GM10248 (cell line): ENCODE measurements around the gene CEP170.
"Not testable (repeated sequence)": the region's sequence is repeated elsewhere in the genome, so short reads cannot be mapped to it uniquely, and the experiment has no call there.

Experiments used
- CTCF ChIA-PET: fragments of 300-600 bp; sonication (Branson Sonifier 250); formaldehyde crosslinking; extraction: SDS; loops from one replicate; lab custom pipeline; 2021; ENCODE audit warnings: antibody characterized with exemption; lab: Yijun Ruan, JAX
- POLR2A ChIA-PET: fragments of 350-650 bp; sonication (Branson Sonifier 250); formaldehyde crosslinking; extraction: SDS; loops from one replicate; lab custom pipeline; 2020; ENCODE audit warnings: antibody characterized with exemption; lab: Yijun Ruan, JAX
- DNase-seq: peaks from one replicate; pipeline ENCODE4 v3.0.0; 2012; ENCODE audit errors: extremely low spot score
- CTCF ChIP-seq: IDR thresholded peaks from 2 replicates; pipeline ENCODE4 v1.5.1; 2012; ENCODE audit warnings: mild to moderate bottlenecking, low read depth; ENCODE audit errors: extremely low read depth, missing control alignments, control extremely low read depth

The CEP170 gene

DNA sequence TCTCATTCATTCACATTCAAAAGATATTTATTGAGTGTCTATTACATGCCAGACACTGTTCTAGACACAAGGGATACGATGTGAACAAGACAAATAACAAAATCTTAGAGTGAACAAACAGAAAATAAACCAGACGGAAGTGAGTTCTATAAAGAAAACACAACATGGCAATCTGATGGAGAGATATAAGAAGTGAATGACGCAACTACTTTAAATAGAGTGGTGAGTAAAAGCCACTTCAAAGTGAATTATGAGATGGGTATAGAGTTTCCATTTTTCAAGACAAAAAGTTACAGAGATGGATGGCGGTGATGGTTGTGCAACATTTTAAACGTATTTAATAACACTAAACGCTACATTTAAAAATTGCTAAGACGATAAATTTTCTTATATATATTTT, 75.4 kb downstream of the CEP170 start:
- TF ChIP-seq CTCF, result no peak
- CTCF ChIA-PET, result no interaction called here
- no peak for DNase-seq
- POLR2A ChIA-PET, result no interaction called here

DNA sequence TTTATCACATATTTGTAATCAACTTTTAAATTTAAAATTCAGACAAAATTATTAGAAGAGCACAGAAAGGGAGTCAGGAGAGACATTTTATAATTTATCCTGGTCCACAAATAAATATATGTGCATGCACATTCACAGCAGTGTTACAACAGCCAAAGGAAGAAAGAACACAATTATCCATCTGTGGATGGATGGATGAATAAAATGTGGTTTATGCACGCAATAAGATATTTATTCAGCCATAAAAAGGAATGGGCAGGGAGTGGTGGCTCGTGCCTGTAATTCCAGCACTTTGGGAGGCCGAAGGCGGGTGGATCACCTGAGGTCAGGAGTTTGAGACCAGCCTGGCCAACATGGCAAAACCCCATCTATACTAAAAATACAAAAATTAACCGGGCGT, 77.3 kb downstream of the CEP170 start:
- CTCF ChIA-PET, POLR2A ChIA-PET, DNase-seq: not testable (repeated sequence)

DNA sequence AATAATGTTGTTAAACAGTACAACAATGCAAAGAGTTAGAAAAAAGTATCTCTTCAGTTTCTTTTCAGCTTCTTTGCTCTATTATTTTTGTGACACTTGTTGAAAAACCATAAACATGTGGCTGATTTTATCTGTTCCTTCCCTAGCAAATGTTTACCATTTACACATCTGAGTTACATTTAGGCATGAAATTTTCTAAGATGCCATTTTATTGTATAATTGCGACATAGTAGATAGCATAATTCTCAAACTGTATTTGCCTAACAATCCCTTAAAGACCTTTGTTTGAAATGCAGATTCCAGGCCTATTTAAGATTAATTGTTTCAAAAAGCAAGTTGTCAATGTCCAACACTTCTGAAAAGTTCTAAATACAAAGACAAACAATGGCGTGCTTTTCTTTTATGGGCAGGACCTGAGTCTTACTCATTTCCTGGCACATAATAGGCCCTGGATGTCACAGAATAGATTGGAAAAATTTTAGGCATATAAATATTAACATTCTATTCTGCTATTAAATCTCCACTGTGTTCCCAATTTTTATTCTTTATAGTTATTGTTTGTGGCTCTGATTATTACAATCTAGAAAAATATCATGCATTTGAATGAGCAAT, 81.2 kb downstream of the CEP170 start:
- POLR2A ChIA-PET, DNase-seq, CTCF ChIA-PET: not testable (repeated sequence)

GRCh38 chr1:243164911-243165310, 90.2 kb downstream of the CEP170 start:
- CTCF ChIA-PET, POLR2A ChIA-PET, DNase-seq: not testable (repeated sequence)

- CTCF ChIA-PET, POLR2A ChIA-PET, DNase-seq: not testable (repeated sequence)
These were observed 104.2 kb downstream of the CEP170 start for GRCh38 chr1:243150906-243151305.

DNA sequence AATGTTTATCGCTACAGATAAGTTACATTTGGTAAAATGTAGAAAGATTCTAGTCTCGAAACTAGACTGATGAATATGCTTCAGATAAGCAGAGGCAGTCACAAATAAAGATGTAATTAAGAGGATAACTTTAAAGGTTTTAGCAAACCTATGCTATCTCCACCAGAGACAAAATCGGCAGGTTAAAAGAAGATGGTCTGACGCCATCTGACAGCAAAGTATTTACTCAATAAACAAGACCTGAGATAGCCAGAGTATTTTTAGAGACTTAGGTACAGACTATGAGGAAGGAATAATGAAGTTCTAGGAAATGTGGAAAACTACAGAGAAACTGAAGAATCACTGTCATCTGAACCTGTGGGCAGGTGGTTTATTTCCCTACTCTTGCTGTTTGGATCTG, 106.0 kb downstream of the CEP170 start:
- DNase-seq, CTCF ChIA-PET, POLR2A ChIA-PET: not testable (repeated sequence)

GRCh38 chr1:243147351-243147750, 107.7 kb downstream of the CEP170 start:
- DNase-seq, POLR2A ChIA-PET, CTCF ChIA-PET: not testable (repeated sequence)

DNA sequence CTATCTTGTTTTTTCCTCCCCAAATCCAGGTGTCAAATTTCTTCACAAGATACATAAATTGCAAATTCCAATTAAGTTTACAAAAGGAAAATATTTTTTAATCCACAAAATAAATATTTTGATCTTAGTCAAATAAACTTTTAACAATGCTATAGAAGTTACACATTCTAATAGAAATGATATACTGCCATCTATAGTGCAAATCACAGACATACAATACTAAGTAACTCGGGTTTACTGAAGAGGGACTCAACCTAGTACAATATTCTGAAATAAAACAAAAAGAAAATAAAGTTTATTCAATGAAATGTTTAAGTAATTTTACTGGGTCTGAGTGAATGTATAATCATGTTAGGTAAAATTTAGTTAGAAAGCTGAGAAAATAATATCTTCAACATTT, 114.6 kb downstream of the CEP170 start:
- DNase-seq, CTCF ChIA-PET, POLR2A ChIA-PET: not testable (repeated sequence)

DNA sequence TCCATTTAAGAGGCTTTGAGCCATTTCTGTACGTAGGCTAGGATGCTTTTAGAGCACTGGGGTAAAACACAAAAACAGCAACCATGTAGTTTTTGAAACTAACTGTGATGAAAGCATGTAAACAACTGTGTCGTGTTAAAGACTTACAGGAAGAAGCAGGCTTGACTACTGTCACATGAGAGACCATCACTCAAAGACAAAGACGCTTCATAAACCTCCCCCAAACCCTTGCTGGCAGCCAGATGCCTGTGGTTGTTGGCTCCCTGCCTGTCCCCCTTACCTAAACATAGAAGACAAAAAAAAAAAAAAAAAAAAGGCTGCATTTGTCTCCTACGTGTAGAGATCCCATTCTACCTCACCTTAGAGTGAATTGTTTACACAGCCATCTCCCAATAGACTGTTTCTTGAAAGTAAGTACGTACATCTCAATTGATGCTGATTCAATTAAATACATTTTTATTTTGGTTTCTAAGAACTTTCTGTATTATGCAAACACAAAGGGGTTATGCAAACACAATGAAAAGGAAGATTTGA, 132.1 kb downstream of the CEP170 start:
- DNase-seq, POLR2A ChIA-PET: not testable (repeated sequence)

GRCh38 chr1:243121939-243122338, 133.1 kb downstream of the CEP170 start:
- DNase-seq, CTCF ChIA-PET, POLR2A ChIA-PET: not testable (repeated sequence)

More for the DNA sequence above, 132.1 kb downstream of the CEP170 start:
- CTCF ChIA-PET, result not testable (repeated sequence)

DNA sequence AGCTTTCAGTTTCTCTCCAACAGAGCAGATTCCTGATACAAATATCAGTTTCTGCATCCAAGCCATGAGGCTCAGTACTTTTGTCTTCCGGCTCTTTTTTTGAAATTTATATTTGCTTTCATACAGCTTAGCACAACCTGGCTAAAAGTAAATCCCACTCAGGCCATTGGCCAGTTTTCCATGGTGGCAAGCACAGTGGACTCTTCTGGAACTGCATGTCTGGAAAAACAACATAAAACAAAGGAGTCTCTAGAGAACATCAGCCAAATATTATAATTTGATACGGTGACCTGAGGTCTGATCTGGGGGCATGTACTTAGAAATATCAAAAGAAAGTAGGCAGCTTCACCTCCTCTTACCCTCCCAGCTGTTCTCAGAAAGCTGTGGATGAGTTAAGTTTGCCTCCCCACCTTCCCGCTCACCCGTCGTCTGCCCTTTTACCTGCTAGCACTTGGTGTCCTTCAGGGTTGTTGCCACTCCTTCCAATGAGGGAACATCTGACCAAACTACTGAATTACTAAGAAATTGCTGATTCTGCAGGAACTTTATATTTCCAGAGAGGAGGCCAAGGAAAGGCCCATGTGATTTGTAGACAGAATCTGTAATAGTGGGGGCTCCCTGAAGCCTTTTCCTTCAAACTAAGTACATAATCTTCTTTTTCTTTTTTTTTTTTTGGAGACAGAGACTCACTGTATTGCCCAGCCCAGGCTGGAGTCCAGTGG, 136.3 kb downstream of the CEP170 start:
- CTCF ChIA-PET, POLR2A ChIA-PET: not testable (repeated sequence)

GRCh38 chr1:243116187-243116586, 138.9 kb downstream of the CEP170 start:
- CTCF ChIA-PET, POLR2A ChIA-PET, DNase-seq: not testable (repeated sequence)

More for the DNA sequence above, 136.3 kb downstream of the CEP170 start:
- DNase-seq, result not testable (repeated sequence)

DNA sequence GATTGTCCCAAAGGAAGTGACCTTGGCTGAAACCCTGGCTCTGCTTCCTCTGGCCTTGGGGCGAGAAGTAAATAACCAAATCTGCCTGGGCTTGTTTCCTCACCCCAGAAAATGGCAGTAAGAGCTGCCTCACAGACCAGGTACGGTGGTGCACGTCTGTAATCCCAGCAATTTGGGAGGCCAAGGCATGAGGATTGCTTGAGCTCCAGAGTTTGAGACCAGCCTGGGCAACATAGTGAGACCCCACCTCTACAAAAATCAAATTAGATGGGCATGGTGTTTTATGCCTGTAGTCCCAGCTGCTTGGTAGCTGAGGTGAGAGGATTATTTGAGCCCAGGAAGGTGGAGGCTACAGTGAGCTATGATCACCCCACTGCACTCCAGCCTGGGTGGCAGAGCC, 140.3 kb downstream of the CEP170 start:
- DNase-seq, CTCF ChIA-PET, POLR2A ChIA-PET: not testable (repeated sequence)

DNA sequence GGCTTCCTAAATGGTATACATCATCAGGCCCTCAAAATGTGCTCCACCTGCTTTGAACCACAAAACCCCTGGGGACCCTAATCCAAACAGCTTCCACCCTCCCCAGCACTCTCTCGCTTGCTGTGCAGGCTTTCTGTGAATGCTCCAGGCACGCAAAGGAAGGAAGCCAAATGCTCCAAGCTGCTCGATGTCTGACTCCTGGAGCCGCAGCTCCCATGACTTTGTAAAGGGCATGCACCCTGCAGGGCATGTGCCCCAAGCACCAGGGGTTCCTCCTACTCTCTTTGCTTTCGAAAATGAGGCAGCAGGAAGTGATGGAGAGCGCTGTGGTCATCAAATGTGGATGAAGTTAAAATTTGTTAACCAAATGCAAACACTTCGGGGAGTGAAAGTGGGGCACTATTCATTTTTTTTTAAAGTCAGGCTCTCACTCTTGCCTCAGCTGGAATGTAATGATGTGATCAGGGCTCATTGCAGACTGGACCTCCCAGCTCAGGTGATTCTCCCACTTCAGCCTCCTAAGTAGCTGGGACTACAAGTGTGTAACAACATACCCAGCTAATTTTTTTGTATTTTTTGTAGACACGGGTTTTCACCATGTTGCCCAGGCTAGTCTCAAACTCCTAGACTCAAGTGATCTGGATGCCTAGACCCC, 140.9 kb downstream of the CEP170 start:
- POLR2A ChIA-PET, CTCF ChIA-PET: not testable (repeated sequence)
- peak; percentile 9 for DNase-seq

GRCh38 chr1:243107171-243107570, 147.9 kb downstream of the CEP170 start:
- POLR2A ChIA-PET, DNase-seq, CTCF ChIA-PET: not testable (repeated sequence)

DNA sequence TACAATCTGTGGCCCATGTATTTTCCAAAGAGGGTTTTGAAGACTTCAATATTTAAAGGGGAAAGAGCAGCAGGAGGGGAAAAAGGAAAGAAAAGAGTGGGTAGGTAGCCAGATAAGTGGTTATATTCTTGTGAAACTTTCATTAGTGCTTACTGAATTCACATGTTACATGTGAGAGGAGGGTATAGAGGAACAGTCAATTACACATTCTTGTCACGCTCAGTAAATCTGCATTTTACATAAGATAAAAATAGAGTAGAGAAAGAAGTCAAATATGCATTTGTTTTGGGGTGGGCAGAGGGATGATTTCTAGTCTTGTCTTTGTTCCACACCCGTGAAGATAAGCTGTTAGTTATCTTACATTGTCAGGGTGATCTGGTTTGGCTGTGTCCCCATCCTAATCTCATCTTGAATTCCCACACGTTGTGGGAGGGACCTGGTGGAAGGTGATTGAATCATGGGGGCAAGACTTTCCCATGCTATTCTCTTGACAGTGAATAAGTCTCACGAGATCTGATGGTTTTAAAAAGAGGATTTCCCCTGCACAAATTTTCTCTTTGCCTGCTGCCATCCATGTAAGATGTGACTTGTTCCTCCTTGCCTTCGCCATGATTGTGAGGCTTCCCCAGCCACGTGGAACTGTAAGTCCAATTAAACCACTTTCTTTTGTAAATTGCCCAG, 149.3 kb downstream of the CEP170 start:
- DNase-seq, POLR2A ChIA-PET, CTCF ChIA-PET: not testable (repeated sequence)

DNA sequence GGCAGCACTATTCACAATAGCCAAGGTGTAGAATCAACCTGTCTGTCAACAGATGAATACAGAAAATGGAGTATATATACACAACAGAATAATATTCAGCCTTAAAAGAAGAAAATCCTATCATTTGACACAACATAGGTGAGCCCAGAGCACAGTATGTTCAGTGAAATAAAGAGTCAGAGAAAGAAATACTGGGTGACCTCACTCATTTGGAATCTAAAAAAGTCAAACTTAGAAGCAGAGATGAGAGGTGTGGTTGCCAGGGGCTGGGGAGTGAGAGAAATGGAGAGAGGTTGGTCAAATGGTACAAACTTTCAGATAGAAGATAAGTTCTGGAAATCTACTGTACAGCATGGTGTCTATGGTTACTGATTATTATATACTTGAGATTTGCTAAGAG, 150.0 kb downstream of the CEP170 start:
- POLR2A ChIA-PET, DNase-seq, CTCF ChIA-PET: not testable (repeated sequence)
